Measurements from ENCODE around the gene LRRC61.

GRCh38 chr7:150325110-150325611 is 2.0 kb downstream of the LRRC61 start:
- TF ChIP-seq JUNB (IDR thresholded peaks at IDR 0.05; ENCODE audit: unreplicated experiment) (no peak), CTCF (conservative IDR thresholded peaks at IDR 0.05; ENCODE audit: low read depth in 2 of 2) (no peak), EZH2 (IDR thresholded peaks at IDR 0.05; ENCODE audit: low read depth, unreplicated experiment) (no peak), ZNF331 (CRISPR knock-in tag; IDR thresholded peaks at IDR 0.05; ENCODE audit: low read depth) (no peak), REST (IDR thresholded peaks at IDR 0.05; ENCODE audit: unreplicated experiment) (no peak), EZH2phosphoT487 (IDR thresholded peaks at IDR 0.05; ENCODE audit: unreplicated experiment) (no peak), POLR2AphosphoS5 (IDR thresholded peaks at IDR 0.05; ENCODE audit: low read depth) (no peak), ETS1 (IDR thresholded peaks at IDR 0.05) (no peak)
